Urinary bladder (tissue), 4 donors: Measurements from ENCODE around the gene TIMMDC1. TPM values are rescaled to one million over a fixed set of nuclear protein-coding genes. Genes with fewer than 3 reads are reported as not detected.

Experiments used
- DNase-seq: peaks from one replicate; pipeline ENCODE4 v3.0.0-alpha.2; 2015; ENCODE audit errors: extremely low spot score
- H3K27ac ChIP-seq: one replicate; pipeline ENCODE4 v1.5.1; 2013; ENCODE audit warnings: low read depth, mild to moderate bottlenecking, moderate library complexity
- H3K36me3 ChIP-seq: one replicate; pipeline ENCODE4 v1.6.1; 2013; ENCODE audit warnings: mild to moderate bottlenecking, moderate library complexity; ENCODE audit not compliant: insufficient read depth
- H3K4me1 ChIP-seq: one replicate; pipeline ENCODE4 v1.6.1; 2013; ENCODE audit warnings: mild to moderate bottlenecking, moderate library complexity; ENCODE audit not compliant: insufficient read depth
- H3K4me3 ChIP-seq: one replicate; pipeline ENCODE4 v1.5.1; 2013; ENCODE audit warnings: low read depth, low read length
- WGBS: extraction: QIAGEN DNeasy Blood & Tissue Kit; methylation state at CpG from one replicate; pipeline ENCODE4 v1.1.7; 2013; 5-methylcytosine and 5-hydroxymethylcytosine counted together
- polyA plus RNA-seq: library from polyadenylated mRNA; stranded (reverse); fragments of 200-250 nt; gene quantifications from one replicate; pipeline ENCODE4 v1.2.3, GENCODE V29; 2013
- total RNA-seq: library from RNA; depleted of rRNA; stranded (reverse); fragments of >200 nt; gene quantifications from one replicate; pipeline ENCODE4 v1.2.3, GENCODE V29; 2014
- donor health status: healthy with polysubstance abuse.
- donor health status: healthy.

Gene TIMMDC1
- total and polyA plus RNA-seq, 2 donors, result 49.1 to 98.1 TPM

- Histone ChIP-seq H3K27ac (no peak overlapping the region), H3K4me1 (no peaks in the 10 kb centered on the region), H3K36me3 (peaks cover 3% of the 10 kb centered on the region), H3K4me3 (no peak overlapping the region)
- no peak for DNase-seq
- 93% methylated on average over 3 of the region's 3 CpGs for WGBS
These were observed 5.5 kb upstream of the TIMMDC1 start for GRCh38 chr3:119492810-119493209.

- H3K36me3 ChIP-seq, result peaks cover 3% of the 10 kb centered on the region
- H3K27ac ChIP-seq, result no peak overlapping the region
- no peak overlapping the region for H3K4me3 ChIP-seq
- DNase-seq, result no peak
- no peaks in the 10 kb centered on the region for H3K4me1 ChIP-seq
- 88% methylated on average over 2 of the region's 2 CpGs for WGBS
These were observed 3.8 kb upstream of the TIMMDC1 start for GRCh38 chr3:119494597-119494996.

GRCh38 chr3:119497820-119498185, 544 bp upstream of the TIMMDC1 start:
- no peak overlapping the region for H3K27ac ChIP-seq
- H3K4me3 ChIP-seq, result peak overlapping the region; percentile 73
- DNase-seq, result no peak
- WGBS, result 8% methylated on average over 8 of the region's 8 CpGs
- H3K4me1 ChIP-seq, result peaks cover 1% of the 10 kb centered on the region
- H3K36me3 ChIP-seq, result peaks cover under 1% of the 10 kb centered on the region

GRCh38 chr3:119500265-119500664, 1.9 kb downstream of the TIMMDC1 start:
- Histone ChIP-seq H3K27ac (no peak overlapping the region), H3K36me3 (no peaks in the 10 kb centered on the region), H3K4me3 (no peak overlapping the region), H3K4me1 (peaks cover 1% of the 10 kb centered on the region)
- DNase-seq, result no peak
- 74% methylated on average over 4 of the region's 4 CpGs for WGBS

- peaks cover 1% of the 10 kb centered on the region for H3K4me1 ChIP-seq
These were observed 2.6 kb downstream of the TIMMDC1 start for GRCh38 chr3:119500901-119501300.

GRCh38 chr3:119506631-119507030, 8.3 kb downstream of the TIMMDC1 start:
- peaks cover 2% of the 10 kb centered on the region for H3K36me3 ChIP-seq
- WGBS, result 92% methylated on average over 4 of the region's 4 CpGs
- H3K4me3 ChIP-seq, result no peak overlapping the region
- H3K27ac ChIP-seq, result no peak overlapping the region
- no peaks in the 10 kb centered on the region for H3K4me1 ChIP-seq
- no peak for DNase-seq

More at GRCh38 chr3:119500901-119501300, 2.6 kb downstream of the TIMMDC1 start:
- WGBS, result 49% methylated on average over 2 of the region's 2 CpGs
- Histone ChIP-seq H3K4me3 (no peak overlapping the region), H3K36me3 (no peaks in the 10 kb centered on the region), H3K27ac (no peak overlapping the region)
- no peak for DNase-seq

GRCh38 chr3:119507404-119507803, 9.1 kb downstream of the TIMMDC1 start:
- H3K4me1 ChIP-seq, result no peaks in the 10 kb centered on the region
- H3K4me3 ChIP-seq, result no peak overlapping the region
- H3K36me3 ChIP-seq, result peaks cover 2% of the 10 kb centered on the region
- no peak overlapping the region for H3K27ac ChIP-seq
- WGBS, result 98% methylated on average over 2 of the region's 2 CpGs
- DNase-seq, result no peak

- no peak for DNase-seq
- no peaks in the 10 kb centered on the region for H3K4me1 ChIP-seq
- WGBS, result 73% methylated on average over 1 of the region's 1 CpG
- no peak overlapping the region for H3K27ac ChIP-seq
- H3K4me3 ChIP-seq, result no peak overlapping the region
- H3K36me3 ChIP-seq, result peaks cover 2% of the 10 kb centered on the region
These were observed 10.0 kb downstream of the TIMMDC1 start for GRCh38 chr3:119508172-119508845.

GRCh38 chr3:119510690-119511089, 12.3 kb downstream of the TIMMDC1 start:
- peaks cover 3% of the 10 kb centered on the region for H3K36me3 ChIP-seq

GRCh38 chr3:119514637-119515036, 16.3 kb downstream of the TIMMDC1 start:
- peaks cover 7% of the 10 kb centered on the region for H3K36me3 ChIP-seq
- 95% methylated on average over 2 of the region's 2 CpGs for WGBS
- no peaks in the 10 kb centered on the region for H3K4me1 ChIP-seq
- H3K27ac ChIP-seq, result no peak overlapping the region
- DNase-seq, result no peak
- H3K4me3 ChIP-seq, result no peak overlapping the region

More at GRCh38 chr3:119510690-119511089, 12.3 kb downstream of the TIMMDC1 start:
- H3K27ac ChIP-seq, result no peak overlapping the region
- DNase-seq, result no peak
- H3K4me3 ChIP-seq, result no peak overlapping the region
- no peaks in the 10 kb centered on the region for H3K4me1 ChIP-seq

- 59% methylated on average over 2 of the region's 2 CpGs for WGBS
- Histone ChIP-seq H3K36me3 (peaks cover 7% of the 10 kb centered on the region), H3K27ac (no peak overlapping the region), H3K4me3 (no peak overlapping the region), H3K4me1 (no peaks in the 10 kb centered on the region)
- no peak for DNase-seq
These were observed 18.8 kb downstream of the TIMMDC1 start for GRCh38 chr3:119517112-119517511.

GRCh38 chr3:119518026-119518425, 19.7 kb downstream of the TIMMDC1 start:
- Histone ChIP-seq H3K4me1 (no peaks in the 10 kb centered on the region), H3K36me3 (peaks cover 7% of the 10 kb centered on the region), H3K27ac (no peak overlapping the region), H3K4me3 (no peak overlapping the region)
- 99% methylated on average over 1 of the region's 1 CpG for WGBS
- no peak for DNase-seq

GRCh38 chr3:119524931-119525662, 26.8 kb downstream of the TIMMDC1 start:
- no peak overlapping the region for H3K27ac ChIP-seq
- DNase-seq, result no peak
- no peaks in the 10 kb centered on the region for H3K36me3 ChIP-seq
- H3K4me1 ChIP-seq, result no peaks in the 10 kb centered on the region
- 68% methylated on average over 4 of the region's 4 CpGs for WGBS
- H3K4me3 ChIP-seq, result no peak overlapping the region

- no peak for DNase-seq
- WGBS, result 89% methylated on average over 5 of the region's 5 CpGs
- H3K36me3 ChIP-seq, result no peaks in the 10 kb centered on the region
- H3K4me3 ChIP-seq, result no peak overlapping the region
- no peaks in the 10 kb centered on the region for H3K4me1 ChIP-seq
- H3K27ac ChIP-seq, result no peak overlapping the region
These were observed 29.4 kb downstream of the TIMMDC1 start for GRCh38 chr3:119527714-119528113.
